Stimulated activated CD8-positive, alpha-beta memory T cell treated with anti-CD3 and anti-CD28 coated beads, Interleukin-4, amount 100 ng/mL, for 48 hours (primary cell): ENCODE measurements around the gene CSF1R.
"Not testable (repeated sequence)": the region's sequence is repeated elsewhere in the genome, so short reads cannot be mapped to it uniquely, and the experiment has no call there.

Source experiments
- DNase-seq: peaks from one replicate; pipeline ENCODE4 v3.0.0-alpha.2; 2020

Gene CSF1R

DNA sequence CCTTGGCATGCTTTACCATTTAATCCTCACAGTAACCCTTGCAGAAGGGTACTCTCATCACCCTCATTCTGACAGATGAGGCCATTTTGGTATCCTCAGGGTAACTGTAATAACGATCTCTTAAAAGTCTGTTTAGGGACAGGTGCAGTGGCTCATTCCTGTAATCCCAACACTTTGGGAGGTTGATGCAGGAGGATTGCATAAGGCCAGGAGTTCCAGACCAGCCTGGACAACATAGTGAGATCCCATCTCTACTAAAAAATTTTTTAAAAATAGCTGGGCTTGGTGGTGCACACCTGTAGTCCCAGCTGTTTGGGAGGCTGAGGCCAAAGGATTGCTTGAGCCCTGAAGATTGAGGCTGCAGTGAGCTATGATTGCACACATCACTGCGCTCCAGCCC, 31.8 kb downstream of the CSF1R start:
- no peak for DNase-seq

DNA sequence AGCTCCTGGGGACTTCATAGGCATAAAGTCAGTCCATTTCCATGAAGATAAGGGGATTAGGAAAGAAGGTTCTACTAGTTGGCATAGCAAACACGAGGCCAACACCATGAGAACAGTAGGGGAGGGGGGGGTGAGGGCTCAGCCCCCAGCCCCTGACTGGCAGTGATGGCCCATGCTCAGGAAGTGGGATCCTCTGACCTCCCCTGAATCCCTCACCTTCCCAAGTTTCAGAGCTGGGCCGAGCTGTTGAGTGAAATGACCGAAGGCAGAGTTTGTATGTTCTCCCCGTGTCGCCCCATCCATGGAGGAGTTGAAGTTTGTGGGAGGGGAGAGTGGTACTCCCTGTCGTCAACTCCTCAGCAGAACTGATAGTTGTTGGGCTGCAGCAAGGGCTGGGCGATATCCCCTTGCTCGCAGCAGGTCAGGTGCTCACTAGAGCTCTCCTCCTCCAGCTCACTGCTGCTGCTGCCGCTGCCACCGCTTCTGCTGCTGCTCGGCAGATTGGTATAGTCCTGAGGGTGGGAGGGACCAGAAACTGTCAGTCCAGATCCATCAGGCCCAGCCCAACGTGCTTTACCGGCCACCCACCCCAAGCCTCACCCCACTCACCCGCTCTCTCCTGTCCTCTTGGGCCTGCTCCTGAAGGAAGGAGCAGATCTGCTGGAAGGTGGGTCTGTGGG, 32.5 kb downstream of the CSF1R start:
- no peak for DNase-seq

DNA sequence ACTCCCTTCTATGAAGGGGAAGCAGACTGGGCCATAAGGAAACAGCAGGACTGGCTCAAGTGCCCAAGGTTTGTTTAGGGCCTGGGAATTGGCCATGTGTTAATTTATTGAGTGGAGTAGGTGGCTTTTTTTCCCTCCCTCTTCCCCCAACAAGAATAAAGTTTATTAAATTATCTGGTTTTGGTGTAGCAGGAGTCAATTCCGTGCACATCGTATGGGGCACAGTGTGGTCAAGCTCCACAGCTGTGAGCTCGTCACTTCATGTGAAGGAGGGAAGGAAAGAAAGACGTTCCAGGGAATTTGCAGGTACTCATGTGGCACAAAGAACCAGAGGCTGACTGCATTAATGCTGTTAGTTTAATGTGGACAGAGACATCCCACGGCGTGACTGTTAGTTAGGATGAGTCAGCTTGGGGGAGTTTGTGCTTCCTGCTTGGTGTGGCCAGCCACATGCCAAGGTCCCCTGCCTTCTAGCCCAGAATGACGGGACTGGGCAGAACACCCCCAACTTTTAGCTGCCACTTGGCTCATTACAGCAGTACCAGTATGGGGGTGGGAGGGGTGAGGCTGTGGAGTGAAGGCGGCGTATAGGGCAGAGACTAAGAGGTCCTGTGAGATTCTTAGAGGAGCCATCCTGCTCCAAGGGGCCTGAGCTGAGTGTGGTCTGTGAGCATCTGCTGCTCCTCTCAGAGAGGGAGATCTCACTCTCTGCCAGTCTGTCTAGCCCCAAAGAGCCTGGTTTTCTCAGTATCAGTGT, 33.2 kb downstream of the CSF1R start:
- no peak for DNase-seq

DNA sequence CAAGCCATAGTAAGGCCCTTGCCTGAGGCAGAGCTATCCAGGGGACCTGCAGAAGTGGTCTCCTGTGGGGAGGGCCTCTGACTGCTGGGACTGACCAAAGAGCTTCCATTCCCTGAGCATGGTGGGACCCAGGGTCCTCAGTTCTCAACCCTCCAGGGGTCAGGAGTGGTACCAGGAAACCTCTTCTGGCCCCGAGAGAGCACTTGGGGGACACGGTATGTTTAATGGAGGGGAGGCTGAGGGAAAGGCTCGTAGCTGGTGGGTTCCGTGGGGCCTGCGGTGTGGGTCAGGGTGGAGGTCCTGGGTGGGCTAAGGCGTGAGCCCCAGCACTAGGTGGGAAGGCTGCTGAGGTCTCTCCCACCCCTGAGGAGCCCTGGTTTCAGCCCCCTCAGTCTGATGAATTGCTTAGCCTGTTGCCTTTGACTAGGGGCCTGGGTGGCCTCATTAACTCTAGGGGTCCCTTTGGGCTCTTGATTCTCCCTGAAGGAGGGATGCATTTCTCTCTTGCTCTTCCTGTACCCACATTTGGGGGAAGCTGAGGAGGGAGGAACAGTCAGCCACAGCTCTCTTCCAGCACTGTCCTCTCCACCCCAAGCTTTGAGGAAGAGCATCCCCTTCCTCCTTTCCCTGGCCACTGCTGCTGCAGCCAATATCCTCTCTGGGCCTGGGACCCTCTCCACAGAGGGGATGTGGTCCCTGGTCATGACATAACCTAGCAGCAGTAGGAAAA, 34.0 kb downstream of the CSF1R start:
- DNase-seq, result no peak

DNA sequence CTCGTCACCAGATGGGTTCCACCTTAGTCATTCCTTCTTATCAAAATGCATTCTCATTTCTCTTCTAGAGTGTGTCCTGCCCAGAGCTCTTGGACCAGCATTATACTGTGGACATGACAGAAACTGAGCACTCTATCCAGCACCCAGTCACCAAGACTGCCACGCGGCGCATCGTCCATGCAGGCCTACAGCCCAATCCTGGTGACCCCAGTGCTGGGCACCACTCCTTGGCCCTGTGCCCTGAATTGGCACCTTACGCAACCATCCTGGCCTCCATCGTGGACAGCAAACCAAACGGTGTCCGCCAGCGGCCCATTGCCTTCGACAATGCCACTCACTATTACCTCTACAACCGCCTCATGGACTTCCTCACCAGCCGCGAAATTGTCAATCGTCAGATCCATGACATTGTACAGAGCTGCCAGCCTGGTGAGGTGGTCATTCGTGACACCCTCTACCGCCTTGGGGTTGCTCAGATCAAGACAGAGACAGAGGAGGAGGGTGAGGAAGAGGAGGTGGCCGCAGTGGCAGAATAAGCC, 34.6 kb downstream of the CSF1R start:
- no peak for DNase-seq

DNA sequence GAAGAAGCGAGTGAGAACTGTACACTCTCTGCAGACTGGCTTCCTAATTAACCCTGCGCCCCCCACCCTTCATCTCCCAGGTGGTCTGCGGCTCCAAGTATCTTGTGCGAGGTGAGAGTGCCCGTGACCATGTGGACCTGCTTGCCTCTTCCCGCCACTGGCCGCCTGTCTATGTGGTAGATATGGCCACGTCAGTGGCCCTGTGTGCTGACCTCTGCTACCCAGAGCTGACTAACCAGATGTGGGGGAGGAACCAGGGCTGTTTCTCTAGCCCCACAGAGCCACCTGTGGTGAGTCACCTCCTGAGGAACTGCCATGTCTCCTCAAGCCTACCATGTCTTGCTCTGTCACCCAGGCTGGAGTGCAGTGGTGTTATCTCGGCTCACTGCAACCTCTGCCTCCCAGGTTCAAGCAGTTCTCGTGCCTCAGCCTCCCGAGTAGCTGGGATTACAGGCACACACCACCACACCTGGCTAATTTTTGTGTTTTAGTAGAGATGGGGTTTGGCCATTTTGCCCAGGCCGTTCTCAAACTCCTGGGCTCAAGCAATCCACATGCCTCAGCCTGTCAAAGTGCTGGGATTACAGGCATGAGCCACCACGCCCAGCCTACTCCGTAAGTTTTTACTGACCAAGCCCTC, 36.1 kb downstream of the CSF1R start:
- DNase-seq, result not testable (repeated sequence)

DNA sequence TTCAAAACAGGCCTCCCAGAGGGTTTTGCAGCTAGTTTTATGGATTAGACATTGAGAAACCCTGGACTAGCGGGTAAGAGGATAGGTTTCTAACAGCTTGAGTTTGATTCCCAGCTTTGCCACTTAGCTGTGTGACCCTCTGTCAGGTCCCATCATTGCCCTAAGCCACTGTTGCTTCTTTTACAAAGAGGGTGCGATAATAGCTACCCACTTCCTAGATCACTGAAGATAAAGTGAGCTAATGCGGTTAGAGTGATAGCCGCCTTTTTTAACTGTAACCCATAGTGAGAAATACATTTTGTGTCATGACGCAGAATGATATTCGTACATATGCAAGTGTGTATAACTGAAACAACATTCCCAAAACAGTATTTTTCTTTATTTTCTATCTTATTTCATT, 40.3 kb downstream of the CSF1R start:
- no peak for DNase-seq

DNA sequence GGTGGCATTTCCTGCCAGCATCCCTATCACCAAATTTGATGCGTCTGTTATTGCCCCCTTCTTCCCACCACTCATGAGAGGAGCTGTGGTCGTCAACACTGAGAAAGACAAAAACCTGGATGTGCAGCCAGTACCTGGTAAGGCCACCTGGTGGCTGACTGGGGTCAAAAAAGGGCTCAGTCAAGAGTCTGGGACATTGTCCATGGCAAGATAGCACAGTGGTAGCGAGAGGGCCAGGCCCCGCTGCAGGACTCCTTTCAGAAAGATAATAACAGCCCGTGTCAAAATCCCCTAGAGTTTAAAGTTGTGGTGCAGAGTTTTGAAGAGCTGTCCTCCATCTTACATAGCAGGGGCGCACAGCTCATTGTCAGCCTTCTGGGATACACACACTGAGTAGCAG, 40.8 kb downstream of the CSF1R start:
- DNase-seq, result no peak

DNA sequence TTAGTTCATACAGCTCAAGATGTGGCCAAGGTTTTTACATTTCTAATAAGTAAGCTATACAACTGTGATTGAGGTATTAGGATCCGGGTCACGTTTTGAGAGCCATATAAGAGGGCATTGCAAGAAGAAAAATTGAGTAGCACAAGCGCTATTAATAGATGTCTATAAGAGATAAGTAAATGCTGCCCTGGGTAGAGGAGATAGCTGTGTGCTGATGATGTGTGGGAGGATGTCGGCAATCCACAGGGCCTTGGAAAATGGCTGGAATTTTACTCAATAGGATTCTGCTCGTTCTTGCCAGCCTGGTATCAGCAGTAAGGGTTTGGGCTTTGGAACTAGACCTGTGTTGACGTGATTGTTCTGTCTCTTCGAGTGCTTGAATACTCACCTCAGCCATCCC, 41.6 kb downstream of the CSF1R start:
- DNase-seq, result no peak

DNA sequence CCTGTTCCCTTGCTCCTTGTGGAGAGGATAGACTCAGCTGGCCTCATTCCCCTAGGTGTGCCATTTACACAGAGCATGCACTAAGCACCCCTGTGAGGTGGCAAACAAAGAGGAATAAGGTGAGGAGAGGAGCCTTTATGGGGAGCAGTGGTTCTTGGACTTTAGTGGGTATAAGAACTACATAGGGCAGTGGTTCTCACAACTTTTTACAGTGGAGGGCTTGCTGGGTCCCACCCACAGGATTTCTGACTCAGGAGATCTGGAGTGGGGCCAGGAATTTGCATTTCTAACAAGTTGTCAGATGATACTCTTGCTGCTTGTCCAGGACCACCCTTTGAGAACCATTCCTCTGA, 42.0 kb downstream of the CSF1R start:
- no peak for DNase-seq

DNA sequence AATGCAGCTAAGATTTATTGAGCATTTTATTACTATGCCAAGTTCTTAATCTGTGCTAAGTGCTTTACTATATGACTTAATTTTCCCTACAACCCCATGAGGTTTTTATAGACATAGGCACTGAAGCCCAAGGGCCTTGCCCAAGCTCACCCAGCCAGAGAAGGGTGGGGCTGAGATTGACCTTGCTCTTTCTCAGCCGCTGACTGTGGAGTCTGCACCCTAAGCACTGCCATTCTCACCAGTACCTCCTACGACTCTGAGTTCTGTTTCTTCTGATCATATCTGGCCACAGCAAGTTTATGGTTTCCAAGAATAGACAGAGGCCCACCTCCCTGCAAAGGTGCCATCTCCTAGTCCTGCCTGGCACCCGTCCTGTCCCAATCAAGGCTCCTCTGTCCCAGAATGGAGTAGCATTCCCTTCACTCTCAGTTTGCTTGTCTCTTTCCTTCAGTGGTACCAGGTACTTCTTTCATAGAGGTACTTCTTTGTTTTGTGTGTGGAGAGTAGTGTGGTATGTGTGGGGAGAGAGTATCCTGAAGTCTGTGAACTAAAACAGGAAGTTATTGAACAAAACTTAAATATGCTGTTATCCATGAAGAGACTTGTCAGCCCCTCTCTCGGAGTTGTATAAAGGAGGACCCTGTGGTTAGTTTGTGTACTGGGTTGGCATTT, 42.6 kb downstream of the CSF1R start:
- DNase-seq, result no peak

DNA sequence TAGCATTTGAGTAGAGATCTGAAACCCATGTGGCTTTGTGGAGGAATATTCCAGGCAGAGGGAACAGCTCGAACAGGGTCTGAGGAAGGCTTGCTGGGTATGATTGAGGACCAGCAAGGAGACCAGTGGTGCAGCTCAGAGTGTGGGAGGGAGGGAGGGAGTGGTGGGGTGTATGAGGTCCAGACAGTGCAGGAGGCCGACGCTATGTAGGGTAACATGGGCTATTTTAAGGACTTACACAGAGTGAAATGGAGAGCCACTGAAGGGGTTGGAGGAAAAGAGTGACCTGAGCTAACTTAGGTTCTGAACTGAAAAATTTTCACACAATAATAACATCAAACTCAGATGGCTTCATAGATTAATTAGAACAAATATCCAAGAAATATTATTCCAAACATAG, 43.9 kb downstream of the CSF1R start:
- no peak for DNase-seq

DNA sequence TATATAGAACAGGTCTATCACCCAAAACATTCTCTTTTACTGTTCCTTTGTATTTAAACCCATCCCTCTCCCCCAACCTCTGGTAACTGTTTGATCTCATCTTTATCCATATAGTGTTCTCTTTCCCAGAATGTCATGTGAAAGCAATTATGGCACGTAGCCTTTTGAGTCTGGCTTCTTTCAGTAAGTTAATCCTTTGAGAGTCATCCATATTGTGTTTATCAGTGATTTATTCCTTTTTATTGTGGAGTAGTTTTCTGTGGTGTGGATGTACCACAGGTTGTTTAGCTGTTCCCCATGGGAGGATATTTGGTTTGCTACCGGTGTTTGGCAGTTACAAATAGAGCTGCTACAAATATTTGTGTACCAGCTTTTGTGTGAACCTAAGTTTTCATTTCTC, 47.8 kb downstream of the CSF1R start:
- DNase-seq, result no peak

DNA sequence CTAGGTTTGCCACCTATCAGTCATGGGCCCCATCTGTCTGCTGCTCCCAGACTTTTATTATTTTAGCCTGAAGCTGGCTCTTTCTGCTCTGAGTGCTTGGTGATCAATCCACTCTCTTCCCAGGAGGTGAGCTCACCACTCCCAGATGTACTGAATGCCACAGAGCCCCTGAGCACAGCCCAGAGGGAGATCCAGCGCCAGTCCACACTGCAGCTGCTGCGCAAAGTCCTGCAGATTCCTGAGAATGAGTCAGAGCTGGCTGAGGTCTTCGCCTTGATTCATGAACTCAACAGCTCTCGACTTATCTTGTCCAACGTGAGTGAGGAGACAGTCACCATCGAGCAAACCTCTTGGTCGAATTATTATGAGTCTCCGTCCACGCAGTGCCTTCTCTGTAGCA, 49.8 kb downstream of the CSF1R start:
- DNase-seq, result no peak

DNA sequence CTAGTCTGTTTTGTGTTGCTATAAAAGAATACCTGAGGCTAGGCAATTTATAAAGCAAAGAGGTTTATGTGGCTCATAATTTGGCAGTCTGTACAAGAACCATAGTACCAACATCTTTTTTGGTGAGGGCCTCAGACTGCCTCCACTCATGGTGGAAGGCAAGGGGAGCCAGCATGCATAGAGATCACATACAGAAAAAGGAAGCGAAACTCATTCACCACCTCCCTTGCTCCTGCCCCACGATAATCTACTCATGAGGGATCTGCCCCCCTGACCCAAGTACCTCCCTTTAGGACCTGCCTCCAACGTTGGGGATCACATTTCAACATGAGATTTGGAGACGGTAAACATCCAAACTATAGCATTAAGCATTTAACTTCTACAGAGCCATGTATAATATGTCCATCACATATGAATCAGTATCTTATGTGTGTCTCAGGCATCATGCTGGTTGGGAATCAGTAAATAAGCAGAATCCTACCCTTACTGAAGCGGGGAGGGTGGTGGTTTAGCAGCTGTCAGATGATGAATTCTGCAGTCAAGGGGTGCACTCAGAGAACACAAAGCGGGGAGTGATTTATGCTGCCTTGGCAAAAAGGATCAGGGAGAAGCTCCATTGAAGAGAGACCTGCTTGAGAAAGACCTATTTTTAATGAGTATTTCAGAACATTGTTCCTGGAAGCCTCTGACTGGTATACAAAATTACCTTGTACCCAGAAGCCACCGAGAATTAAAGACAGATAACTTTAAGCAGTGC, 51.0 kb downstream of the CSF1R start:
- DNase-seq, result no peak

DNA sequence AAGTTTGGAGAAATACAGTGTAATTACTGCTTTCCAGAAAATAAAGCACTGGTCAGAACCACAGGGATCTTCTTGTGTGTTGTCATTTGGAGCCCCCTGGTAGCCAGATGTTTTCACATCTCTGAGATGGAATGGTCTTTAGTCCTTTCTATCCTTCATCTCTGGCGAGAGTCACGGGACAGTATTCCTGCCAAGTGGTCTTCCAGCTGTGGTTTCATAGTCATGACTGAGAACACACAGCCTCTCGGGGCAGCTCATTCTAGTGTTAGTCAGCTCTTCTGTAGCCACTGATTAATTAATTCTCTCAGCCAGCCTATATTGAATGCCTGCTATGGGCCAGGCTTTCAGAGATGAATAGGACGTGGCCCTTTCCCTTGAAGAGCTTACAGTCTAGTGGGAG, 51.7 kb downstream of the CSF1R start:
- no peak for DNase-seq

DNA sequence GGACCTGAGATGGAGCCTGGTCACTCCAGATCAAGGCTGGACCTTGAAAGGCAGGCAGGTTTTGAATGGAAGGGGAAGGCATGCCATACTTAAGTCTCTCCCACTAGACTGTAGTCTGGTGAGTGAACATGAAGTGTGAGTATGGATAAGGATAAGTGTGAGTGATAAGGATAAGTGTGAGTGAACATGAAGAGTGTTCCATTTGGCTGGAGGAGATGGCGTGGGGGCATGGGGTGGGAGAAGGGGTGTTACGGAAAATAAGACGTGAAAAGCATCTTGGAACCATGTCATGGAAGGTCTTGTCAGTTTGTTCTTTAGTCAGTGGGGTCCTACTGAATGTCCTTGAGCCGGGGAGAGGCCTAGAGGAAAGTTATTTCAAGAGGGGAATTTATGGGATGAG, 53.0 kb downstream of the CSF1R start:
- no peak for DNase-seq

DNA sequence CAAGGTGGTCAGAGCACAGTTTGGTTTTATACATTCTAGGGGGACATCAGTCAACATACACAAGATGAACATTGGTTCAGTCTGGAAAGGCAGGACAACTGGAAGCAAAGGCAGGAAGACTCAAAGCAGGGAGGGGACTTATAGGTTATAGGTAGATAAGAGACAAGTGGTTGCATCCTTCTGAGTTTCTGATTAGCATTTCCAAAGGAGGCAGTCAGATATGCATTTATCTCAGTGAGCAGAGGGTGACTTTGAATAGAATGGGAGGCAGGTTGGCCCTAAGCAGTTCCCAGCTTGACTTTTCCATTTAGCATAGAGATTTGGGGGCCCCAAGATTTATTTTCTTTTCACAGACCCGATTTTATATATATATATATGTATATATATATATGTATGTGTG, 58.3 kb downstream of the CSF1R start:
- DNase-seq, result not testable (repeated sequence)

DNA sequence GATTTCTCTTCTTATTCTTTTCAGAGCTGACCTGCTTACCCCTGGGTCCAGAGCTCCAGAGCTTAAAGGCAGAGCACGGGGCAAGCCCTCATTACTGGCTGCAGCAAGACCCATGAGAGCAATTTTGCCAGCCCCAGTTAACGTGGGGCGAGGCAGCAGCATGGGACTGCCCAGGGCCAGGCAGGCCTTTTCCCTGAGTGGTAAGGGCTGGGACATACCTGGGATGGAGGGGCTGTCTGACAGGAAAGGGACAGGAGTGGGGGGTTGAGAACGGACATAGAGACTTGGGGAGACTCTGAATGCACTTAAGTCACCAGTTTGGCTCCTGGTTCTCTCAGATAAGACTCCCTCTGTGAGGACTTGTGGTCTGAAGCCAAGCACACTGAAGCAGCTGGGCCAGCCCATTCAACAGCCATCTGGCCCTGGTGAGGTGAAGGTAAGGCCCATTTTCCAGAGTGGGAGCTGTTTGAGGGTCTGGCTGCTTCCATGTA, 59.6 kb downstream of the CSF1R start:
- DNase-seq, result no peak

DNA sequence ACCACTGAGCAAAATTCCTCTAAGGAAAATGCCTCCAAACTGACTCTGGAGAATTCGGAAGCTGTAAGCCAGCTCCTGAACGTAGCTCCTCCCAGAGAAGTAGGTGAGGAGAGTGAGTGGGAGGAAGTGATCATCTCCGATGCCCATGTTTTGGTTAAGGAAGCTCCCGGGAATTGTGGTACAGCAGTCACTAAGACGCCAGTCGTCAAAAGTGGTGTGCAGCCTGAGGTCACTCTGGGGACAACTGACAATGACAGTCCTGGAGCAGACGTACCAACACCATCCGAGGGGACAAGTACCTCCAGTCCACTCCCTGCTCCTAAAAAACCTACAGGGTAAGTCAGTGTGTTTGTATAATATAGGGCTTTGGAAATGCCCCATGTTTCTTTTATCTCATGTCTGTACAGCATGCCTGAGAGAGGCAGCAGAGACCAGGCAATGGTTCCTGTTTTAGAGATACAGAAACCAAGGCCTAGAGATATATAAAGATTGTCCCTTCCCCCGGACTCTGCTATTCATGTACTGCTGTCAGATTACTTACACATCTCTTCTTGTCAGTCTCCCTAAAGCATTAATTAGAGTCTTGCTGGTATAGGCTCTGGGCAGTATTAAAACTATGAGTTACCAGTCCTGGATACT, 61.9 kb downstream of the CSF1R start:
- no peak for DNase-seq

DNA sequence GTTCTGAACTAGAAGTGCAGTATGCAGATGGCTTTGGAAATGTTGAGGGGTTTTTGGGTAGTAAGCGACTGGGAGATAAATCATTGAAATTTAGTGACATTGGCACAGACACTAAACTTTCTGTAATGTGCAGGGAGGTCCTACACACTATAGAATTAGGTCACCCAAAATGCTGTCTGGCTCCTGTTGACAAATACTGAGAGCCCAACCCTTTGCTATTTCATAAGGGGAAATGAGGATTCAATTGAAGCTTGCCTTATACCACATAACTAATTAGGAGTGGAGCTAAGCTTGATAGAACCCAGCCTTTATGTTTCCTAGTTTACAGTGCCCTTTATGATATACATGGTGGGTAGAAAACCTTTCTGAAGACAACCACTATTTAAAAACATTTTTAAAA, 63.2 kb downstream of the CSF1R start:
- no peak for DNase-seq
